ENCODE measurements around the gene APOC4.
A peak's percentile ranks its signal among the peaks of the same experiment; 100 is the strongest.

APOC4 gene

DNA sequence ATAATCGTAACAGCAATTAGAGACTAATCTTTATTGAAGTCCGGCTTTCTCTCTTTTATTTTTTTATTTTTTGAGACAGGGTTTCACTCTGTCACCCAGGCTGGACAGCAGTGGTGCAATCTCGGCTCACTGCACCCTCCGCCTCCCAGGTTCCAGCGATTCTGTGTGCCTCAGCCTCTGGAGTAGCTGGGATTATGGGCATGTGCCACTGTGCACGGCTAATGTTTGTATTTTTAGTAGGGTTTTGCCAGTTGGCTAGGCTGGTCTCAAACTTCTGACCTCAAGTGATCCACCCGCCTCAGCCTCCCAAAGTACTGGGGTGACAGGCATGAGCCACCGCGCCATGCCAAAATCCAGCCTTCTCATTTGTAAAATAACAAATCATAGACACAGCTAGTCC lies 7.5 kb downstream of the APOC4 start:
- H3K9me2 ChIP-seq (replicated peaks; ENCODE audit: control insufficient read depth, low read length): no peaks in the 10 kb centered on the region
- peaks cover 15% of the 10 kb centered on the region for H3K79me2 ChIP-seq (ENCODE audit: control insufficient read depth, low read length)
- no peak for TF ChIP-seq CTCF (IDR thresholded peaks at IDR 0.05; ENCODE audit: low read depth, low read length, poor library complexity, severe bottlenecking)
- no peak for TF ChIP-seq EZH2phosphoT487 (IDR thresholded peaks at IDR 0.05; ENCODE audit: borderline replicate concordance, low read length)
- peaks cover 19% of the 10 kb centered on the region for H3K4me1 ChIP-seq (ENCODE audit: control insufficient read depth, low read length)
- H3K4me3 ChIP-seq (ENCODE audit: low read length): no peak overlapping the region
- H3K27ac ChIP-seq (ENCODE audit: low read depth, low read length): no peak overlapping the region
- H3K27me3 ChIP-seq (ENCODE audit: control insufficient read depth, low read length): no peaks in the 10 kb centered on the region
- H3K9me3 ChIP-seq (ENCODE audit: control insufficient read depth, insufficient read depth, low read length): no peaks in the 10 kb centered on the region
- no peak overlapping the region for H3K4me2 ChIP-seq (ENCODE audit: low read length)
- H3F3A ChIP-seq (ENCODE audit: control insufficient read depth, insufficient read depth): 0 out of 2 replicates have a peak, but pooled peaks cover 3% of the 10 kb centered on the region
- H4K20me1 ChIP-seq (ENCODE audit: control insufficient read depth, insufficient read depth, low read depth, low read length): no peaks in the 10 kb centered on the region
- H3K36me3 ChIP-seq (ENCODE audit: control insufficient read depth, low read length): no peaks in the 10 kb centered on the region

DNA sequence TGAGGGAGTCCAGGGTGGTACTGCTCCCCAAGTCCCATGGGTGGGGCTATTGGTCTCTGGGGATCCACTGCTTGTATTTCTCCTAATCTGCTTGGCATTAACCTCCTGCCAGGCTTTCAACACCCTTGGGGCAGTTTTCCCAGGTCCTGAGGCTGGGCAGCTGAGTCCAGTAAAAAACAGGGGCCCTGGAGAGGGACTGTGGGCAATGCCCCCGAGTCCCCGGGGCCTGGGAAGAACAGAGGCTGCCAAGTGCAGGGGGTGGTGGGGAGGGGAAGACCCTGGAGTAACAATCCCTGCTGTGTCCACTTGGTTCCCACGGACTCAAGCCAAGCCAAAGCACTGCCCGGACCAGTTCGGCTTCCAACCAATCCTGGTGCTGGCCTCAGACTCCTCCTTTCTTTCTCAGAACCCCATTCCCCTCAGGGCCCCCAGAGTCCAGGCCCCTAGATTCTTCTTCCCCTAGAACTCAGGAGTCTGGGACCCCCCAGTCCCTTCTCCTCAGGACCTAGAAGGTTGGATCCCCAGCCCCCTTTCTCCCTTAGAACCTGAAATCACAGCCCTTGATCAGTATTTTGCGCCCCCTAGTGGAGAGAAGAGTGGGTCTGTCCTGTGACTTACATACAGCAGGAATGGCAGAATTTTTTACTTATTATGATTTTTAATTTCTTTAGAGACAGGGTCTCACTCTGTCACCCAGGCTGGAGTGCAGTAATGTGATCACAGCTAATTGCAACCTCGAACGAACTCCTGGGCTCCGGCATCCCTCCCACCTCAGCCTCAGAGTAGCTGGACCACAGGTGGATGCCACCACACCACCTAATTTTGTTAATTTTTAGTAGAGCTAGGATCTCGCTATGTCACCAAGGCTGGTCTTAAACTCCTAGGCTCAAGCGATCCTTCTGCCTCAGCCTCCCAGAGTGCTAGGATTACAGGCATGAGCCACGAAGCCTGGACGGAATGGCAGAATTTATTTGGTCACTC lies 9.4 kb downstream of the APOC4 start:
- peaks cover 8% of the 10 kb centered on the region; the same call in 1 of the 2 replicates for H4K20me1 ChIP-seq (ENCODE audit: control insufficient read depth, insufficient read depth, low read depth, low read length)
- peaks cover 33% of the 10 kb centered on the region for H3K79me2 ChIP-seq (ENCODE audit: control insufficient read depth, low read length)
- H3K4me3 ChIP-seq (ENCODE audit: low read length): no peak overlapping the region
- no peak overlapping the region for H3K27ac ChIP-seq (ENCODE audit: low read depth, low read length)
- H3K36me3 ChIP-seq (ENCODE audit: control insufficient read depth, low read length): peaks cover 7% of the 10 kb centered on the region
- H3K4me2 ChIP-seq (ENCODE audit: low read length): no peak overlapping the region
- peak; percentile 87 for TF ChIP-seq CTCF (IDR thresholded peaks at IDR 0.05; ENCODE audit: low read depth, low read length, poor library complexity, severe bottlenecking)
- no peak for TF ChIP-seq EZH2phosphoT487 (IDR thresholded peaks at IDR 0.05; ENCODE audit: borderline replicate concordance, low read length)
- no peaks in the 10 kb centered on the region for H3K27me3 ChIP-seq (ENCODE audit: control insufficient read depth, low read length)
- peaks cover 20% of the 10 kb centered on the region for H3K4me1 ChIP-seq (ENCODE audit: control insufficient read depth, low read length)
- H3K9me3 ChIP-seq (ENCODE audit: control insufficient read depth, insufficient read depth, low read length): no peaks in the 10 kb centered on the region
- no peaks in the 10 kb centered on the region for H3K9me2 ChIP-seq (replicated peaks; ENCODE audit: control insufficient read depth, low read length)
- H3F3A ChIP-seq (ENCODE audit: control insufficient read depth, insufficient read depth): 0 out of 2 replicates have a peak, but pooled peaks cover 3% of the 10 kb centered on the region

- H3K9me3 ChIP-seq (ENCODE audit: control insufficient read depth, insufficient read depth, low read length): no peaks in the 10 kb centered on the region
- peaks cover 45% of the 10 kb centered on the region for H3K4me1 ChIP-seq (ENCODE audit: control insufficient read depth, low read length)
- H3K79me2 ChIP-seq (ENCODE audit: control insufficient read depth, low read length): peaks cover 61% of the 10 kb centered on the region
- no peaks in the 10 kb centered on the region for H3K9me2 ChIP-seq (replicated peaks; ENCODE audit: control insufficient read depth, low read length)
- peak overlapping the region; percentile 88 for H3K4me2 ChIP-seq (ENCODE audit: low read length)
- H3F3A ChIP-seq (ENCODE audit: control insufficient read depth, insufficient read depth): peaks cover under 1% of the 10 kb centered on the region; the same call in 1 of the 2 replicates
- H3K27me3 ChIP-seq (ENCODE audit: control insufficient read depth, low read length): no peaks in the 10 kb centered on the region
- TF ChIP-seq EZH2phosphoT487 (IDR thresholded peaks at IDR 0.05; ENCODE audit: borderline replicate concordance, low read length): no peak
- TF ChIP-seq CTCF (IDR thresholded peaks at IDR 0.05; ENCODE audit: low read depth, low read length, poor library complexity, severe bottlenecking): no peak
- H3K4me3 ChIP-seq (ENCODE audit: low read length): peak overlapping the region; percentile 97
- H3K36me3 ChIP-seq (ENCODE audit: control insufficient read depth, low read length): peaks cover 28% of the 10 kb centered on the region
- peaks cover 14% of the 10 kb centered on the region for H4K20me1 ChIP-seq (ENCODE audit: control insufficient read depth, insufficient read depth, low read depth, low read length)
- H3K27ac ChIP-seq (ENCODE audit: low read depth, low read length): peak overlapping the region; percentile 83
Measured at GRCh38 chr19:44954278-44954648, 12.2 kb downstream of the APOC4 start.
